ENCODE data around the gene ZNF366.
A peak's percentile ranks its signal among the peaks of the same experiment; 100 is the strongest.

The ZNF366 gene, protein sequence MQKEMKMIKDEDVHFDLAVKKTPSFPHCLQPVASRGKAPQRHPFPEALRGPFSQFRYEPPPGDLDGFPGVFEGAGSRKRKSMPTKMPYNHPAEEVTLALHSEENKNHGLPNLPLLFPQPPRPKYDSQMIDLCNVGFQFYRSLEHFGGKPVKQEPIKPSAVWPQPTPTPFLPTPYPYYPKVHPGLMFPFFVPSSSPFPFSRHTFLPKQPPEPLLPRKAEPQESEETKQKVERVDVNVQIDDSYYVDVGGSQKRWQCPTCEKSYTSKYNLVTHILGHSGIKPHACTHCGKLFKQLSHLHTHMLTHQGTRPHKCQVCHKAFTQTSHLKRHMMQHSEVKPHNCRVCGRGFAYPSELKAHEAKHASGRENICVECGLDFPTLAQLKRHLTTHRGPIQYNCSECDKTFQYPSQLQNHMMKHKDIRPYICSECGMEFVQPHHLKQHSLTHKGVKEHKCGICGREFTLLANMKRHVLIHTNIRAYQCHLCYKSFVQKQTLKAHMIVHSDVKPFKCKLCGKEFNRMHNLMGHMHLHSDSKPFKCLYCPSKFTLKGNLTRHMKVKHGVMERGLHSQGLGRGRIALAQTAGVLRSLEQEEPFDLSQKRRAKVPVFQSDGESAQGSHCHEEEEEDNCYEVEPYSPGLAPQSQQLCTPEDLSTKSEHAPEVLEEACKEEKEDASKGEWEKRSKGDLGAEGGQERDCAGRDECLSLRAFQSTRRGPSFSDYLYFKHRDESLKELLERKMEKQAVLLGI

DNA sequence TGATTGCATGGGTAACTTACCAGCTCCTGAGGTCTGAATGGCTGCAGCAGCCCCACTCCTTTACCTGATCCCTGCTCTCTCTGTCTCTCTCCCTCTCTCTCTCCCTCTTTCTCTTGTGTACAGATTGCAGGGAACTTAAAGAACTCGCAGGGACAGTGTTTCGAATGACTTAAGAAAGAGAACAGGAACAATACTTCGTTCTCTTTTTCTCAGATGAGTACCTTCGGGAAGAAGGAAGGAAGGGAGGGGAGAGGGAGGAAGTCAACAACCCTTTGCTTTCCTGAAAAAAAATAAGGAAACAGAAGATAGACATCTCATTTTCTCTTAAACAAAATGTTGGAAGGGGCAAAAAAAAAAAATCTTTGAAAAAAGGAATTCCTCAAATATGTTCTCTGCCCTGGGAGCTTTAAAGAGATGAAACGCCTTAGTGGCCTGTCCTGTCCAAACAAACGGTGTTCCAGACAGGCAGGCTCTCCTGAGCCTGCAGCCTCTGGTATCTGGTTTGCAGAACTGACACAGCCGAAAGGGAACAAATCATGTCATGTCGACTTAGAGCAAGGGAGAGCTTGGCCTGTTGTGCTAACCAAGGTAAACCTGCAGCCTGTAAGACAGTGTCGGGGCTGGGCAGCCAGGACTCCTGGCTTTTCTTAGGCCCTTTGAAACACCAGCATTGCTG, at the start of gene ZNF366:
Gene ZNF366, minus strand, starts transcription at position 180 of the 676 bp plus-strand sequence. CDS start 45,914 bp downstream, outside the sequence.
- peak; percentile 3 for DNase-seq

DNA sequence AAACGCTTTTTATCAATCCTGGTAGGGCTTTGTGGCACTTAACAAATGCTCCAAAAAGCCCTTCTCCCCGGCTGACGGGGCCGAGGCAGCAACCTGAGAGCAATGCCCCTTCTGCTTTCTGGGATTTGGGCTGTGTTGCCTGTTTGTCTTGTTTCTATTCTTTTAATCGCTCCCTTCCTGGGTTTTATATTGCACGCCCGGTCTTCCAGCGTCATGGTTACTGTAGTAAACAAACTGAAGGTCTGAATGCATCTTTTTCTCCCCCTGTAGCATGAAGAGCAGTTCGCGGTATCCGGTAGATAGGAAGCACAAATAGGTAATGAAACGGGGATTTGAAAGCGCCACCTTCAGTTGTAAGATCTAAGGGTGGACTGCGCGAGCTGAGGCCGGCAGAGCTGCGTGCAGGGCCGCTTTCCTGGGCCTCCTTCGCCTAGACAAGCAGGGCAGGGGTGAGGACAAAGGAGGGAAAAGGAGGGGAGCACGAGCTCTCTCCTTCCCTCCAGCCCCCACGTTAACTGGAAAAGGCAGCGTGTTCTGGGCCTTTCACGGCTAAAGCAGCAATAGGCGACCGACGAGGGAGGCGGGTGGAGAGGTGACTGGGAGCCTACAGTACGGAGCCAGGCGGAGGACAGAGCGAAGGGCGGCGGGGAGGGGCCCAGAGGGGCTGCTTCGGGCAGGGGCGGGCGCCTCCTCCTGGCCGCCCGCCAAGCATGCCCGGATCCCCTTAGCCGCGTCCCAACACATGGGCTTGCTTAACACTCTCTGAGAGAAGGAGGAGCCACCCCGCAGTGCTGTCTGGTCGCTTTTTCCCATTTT, 49.3 kb upstream of the ZNF366 start:
- DNase-seq: peak; percentile 37

DNA sequence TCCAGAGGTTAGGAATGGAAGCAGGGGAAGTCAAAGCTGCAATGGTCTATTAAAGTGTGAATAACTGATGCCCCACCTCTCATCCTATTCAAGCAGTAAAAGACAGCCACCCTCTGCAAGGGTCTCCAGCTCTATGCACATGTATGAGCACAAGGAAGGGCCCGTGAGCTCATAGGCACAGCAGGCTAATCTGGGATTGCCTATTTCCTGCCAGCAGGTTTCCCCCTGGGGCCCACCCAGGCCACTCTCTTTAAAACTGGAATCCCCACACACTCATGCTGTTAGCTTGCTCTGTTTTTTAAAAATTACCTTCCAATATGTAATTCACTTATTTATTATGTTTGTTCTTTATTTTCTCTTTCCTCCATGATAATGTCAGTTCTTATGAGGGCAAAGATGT, 48.7 kb upstream of the ZNF366 start:
- DNase-seq: no peak

DNA sequence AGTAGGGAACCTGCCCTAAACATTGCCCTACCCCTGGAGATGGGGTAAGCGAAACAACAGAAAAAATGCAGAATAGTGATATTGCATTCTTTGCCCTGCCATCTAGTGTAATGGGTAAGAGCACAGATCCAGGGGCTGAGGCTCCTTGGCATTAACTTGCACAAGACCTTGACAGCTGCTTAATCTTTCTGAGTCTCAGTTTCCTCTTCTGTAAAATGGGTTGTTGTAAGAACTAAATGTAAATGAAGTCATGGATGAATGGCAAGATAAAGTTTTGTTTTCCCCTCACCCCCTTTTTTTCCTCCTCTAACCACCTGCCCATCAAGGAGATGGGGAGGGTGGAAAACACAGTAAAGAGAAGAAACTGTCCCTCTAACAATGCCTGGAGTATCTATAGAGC, 47.7 kb upstream of the ZNF366 start:
- no peak for DNase-seq

DNA sequence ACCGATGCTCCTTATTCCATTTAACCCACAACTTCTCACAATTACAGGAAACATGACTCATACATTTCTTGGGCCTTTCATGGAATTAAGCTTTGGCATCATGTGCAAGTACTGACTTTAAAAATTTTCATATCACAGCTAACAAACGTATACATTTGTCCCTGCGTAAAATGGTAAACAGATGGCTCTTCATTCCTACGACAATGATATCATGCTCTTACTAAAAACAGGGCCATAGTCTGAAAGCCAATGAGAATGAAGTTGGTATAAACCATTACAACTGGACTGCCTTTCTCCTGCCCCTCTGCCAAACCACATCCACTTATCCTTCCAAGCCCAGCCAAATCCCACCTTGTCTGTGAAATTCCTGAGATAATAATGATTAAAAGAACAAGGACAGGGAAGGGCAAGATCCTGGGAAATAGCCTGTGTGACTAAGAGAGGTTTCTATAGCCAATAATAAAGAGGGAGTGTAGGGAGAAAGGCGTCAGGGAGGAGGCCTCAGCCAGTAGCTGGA, 44.9 kb upstream of the ZNF366 start:
- no peak for DNase-seq

DNA sequence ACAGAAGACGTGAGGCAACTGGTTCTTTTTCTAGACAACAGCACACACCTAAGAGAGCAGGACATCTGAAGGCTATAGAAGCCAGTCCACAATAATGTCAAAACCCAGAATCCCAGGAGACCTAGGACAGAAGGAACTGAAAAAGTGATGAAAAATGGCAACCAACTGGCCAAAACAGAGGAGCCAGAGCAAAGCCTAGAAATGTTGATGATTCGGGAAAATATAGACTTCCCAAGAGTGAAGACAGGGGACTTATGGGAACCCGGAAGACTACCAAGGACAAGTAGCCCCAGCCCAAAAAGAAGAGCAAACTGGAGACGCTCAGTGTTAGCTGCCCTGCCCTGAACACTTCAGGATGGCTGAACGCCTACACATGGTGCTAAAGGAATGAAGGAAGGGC, 43.4 kb upstream of the ZNF366 start:
- no peak for DNase-seq

DNA sequence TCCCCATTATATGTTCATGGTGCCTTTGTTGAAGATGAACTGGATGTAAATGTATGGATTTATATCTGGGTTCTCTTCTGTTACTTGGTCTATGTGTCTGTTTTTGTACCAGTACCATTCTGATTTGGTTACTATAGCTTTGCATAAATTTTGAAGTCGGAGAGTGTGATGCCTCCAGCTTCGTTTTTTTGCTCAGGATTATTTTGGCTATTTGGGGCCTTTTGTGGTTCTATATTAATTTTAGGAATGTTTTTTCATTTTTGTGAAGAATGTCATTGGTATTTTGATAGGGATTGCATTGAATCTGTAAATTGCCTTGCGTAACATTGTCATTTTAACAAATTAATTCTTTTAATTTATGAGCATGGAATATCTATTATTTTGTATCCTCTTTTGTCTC, 36.6 kb upstream of the ZNF366 start:
- no peak for DNase-seq

DNA sequence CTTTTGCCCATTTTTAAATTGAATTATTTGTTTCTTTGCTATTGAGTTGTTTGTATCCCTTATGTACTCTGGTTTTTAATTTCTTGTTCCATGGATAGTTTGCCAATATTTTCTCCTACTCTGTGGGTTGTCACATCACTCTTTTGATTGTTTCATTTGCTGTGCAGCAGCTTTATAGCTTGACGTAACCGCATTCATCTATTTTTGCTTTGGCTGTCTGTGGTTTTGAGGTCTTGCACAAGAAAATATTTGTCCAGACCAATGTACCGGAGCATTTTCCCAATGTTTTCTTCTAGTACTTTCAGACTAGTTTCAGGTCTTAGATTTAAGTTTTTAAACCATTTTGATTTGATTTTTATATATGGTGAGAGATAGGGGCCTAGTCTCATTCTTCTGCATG, 36.2 kb upstream of the ZNF366 start:
- no peak for DNase-seq

DNA sequence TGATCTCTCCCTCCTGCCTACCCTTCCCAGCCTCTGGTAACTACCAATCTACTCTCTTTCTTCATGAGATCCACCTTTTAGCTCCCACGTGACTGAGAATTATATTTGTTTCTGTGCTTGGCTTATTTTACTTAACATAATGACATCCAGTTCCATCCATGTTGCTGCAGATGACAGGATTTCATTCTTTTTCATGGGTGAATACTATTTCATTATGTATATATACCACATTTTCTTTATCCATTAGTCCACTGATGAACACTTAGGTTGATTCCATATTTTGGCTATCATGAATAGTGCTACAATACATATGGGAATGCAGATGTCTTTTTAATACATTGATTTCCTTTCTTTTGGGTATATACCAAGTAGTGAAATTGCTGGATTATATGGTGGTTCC, 35.5 kb upstream of the ZNF366 start:
- DNase-seq: no peak

DNA sequence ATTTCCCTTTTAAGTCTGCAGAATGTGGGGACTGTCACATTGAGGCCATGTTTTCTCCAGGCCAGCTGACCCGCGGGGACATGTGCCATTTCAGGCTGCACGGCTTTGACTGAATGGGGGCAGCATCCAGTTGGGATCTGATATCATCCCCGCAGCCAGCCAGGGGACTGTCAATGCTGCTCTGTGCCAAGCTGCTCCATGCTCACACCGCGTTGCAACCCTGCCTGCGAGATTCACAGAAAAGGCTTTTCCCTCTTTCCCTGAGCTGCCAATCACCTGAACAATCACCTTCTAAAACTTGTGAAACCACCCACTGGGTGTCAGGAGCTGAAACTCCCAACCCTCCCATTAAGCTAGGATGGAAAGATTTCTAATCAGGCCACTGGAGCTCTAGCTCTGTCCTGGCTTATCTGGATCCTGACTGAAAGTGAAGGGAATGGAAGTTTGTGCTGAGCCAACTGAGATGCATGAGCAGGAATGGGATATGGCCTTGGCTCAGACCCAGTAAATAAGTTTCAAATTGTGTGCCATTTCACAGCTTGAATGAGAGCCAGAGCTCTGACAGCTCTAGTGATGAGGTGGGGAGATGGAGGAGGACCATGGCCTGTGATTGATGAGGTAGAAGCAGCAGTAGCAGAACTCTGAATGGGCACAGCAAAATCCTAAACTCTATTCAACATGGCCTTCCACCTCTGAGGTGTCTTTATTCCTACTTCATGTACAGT, 34.5 kb upstream of the ZNF366 start:
- peak; percentile 32 for DNase-seq

DNA sequence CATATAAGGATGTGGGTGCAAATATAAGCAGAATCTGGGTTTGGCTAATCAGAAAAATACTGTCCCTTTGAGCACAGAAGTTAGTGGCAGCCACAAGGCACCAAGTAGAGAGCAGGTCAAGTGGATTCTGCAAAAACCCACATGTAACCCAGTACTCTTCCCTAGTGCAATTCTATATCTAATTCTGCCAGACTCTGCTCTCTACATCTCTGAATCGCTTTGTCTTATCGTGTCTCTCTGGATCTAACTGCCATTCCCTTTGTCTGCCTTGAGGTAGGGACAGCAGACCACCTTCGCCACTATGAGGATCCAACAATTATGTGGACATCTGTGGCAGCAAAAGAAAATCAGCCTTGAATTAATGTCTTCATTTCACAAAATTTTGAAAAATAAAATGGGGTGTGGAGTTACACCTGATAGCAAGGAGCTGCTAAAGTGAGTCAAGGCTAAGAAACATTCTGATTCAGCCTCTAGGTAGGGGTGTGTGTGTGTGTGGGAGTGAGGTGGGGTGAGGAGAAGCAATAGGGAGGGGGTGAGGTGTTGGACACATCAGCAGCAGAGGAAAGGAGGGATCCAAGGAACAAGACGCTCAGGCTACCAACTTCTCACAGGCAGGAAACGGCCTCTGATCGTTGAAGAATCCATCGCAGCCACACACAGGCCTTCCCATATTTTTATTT, 33.7 kb upstream of the ZNF366 start:
- no peak for DNase-seq

DNA sequence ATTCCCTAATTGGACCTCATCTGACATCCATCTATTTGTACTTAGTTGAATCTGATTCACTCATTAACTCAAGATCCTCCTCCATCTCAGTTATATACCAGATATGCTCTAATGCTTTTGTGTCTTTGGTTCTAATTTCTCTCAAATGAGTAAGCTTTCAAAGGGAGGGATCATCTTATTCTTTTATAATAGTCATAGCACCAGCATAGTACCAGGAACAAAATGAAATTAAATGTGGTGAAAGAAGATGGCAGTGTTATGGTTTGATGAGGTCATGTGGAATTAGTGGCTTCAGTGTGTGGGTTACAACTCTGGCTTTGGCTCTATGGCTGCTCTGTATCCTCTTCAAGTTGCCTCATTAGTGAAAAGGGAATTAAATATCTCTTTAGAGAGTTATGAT, 32.5 kb upstream of the ZNF366 start:
- no peak for DNase-seq

DNA sequence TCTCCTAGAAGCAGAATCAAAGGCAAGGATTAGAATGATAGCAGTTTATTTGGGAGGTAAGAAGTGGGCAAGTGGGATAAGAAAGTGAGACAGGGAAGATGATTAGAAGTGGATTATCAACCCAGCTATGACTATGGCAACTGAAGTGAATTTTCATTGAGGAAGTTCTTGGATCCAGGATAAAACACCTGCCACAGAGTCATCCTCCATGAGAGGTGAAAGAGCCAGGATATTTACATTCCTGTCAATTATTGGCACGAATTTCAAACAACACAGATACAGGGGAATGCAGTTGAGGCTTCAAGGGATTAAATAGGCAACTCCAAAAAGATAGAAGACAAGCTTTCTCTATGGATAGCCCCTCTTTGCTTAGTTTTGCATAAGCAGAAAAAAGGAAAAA, 31.8 kb upstream of the ZNF366 start:
- no peak for DNase-seq

DNA sequence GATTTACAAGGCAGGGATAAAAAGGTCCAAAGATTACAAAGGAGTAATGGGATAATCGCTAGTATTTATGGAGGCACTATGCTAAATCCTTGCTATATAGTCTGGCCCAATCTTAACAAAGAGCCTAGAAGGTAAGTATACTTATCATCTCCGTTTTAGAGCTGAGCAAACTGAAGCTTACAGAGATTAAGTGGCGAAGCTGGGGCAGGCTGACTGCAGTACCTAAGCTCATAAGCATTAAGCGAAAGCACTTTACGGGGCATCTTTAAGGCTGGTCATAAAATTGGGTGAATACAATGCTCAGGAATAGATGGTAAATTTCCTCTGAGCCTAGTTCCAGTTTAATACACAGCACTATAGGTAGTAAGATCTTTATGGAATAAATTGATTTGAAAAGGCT, 30.0 kb upstream of the ZNF366 start:
- no peak for DNase-seq

DNA sequence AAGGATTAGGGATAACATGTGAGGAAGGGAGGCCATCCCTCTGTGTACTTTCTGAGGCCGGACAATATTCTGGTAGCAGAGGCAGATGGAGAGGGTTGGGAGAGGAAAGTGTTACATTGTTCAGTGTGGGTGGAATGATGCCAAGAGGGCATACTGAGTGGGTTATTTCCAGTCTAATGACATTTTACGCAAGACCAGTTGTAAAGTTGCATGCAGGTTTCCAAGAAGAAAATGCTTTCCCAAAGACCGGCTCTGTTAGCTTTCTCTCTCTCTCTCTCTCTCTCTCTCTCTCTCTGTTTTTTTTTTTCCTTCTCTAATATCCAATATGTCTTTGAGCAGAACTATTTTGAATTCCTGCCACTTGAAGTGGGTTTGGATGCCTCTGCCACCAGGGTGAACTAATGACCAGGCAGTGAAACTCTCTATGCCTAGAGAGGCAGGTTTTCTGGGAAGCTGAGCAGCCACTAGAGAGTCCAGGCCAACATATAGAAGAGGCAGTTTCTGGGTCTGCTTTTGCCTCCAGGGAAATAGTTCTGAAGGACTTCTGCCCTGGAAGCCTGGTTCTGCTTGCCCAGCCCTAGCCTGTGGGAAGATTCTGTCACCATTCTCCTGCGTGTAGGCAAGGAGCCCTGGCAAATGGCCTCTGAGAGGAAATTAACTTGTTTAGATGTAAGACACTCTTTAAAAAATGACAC, 24.4 kb upstream of the ZNF366 start:
- DNase-seq: peak; percentile 0

DNA sequence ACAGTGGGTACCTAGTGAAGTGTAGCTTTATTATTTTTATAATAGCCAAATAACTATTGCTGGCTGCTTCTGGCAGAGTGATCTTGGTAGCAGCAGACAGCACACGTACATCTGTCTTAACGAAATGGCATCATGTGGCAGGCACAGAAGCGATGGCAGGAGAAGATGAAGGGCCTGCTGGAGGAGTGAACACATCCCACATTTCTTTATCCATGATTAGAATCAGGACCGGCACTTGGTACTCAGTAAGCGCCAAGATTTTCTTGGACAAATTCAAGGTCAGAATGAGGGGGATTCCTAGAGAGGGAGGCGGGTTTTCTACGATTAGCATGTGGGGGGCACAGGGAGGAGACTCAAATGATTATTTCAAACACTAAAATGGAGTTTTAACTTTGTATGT, 23.0 kb upstream of the ZNF366 start:
- no peak for DNase-seq

DNA sequence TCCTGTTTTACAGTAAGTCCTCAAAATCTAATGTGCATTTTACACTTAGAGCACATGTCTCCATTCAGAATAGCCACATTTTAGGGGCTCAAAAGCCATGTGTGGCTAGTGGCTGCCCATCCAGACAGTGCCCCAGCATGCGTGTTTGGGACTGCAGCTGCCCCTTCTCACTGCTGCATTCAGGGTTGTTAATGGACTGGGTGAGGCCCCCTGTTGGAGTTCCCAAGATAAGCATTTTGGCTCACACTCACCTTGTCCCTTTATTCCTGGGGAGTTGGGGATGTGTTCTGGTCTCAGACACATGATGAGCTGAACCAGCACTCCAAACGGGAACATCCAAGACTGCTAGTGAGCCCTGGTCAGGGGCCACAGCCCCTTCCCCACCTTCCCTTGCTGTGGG, 22.2 kb upstream of the ZNF366 start:
- no peak for DNase-seq

DNA sequence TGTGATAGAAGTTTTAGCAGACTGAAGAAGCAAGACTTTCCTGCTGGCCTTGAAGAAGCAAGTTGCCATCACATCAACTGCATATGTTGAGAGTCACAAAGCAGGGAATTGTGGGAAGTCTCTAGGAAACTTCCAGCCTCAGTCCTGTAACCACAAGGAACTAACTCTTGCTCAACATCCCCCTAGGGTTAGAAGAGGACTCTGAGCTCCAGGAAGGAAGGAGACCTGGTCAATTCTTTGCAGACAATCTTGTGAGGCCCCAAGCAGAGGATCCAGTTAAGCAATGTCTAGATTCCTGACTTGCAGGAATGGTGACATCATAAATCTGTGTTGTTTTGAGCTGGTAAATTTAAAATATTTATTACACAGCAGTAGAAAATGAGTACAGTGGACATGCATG, 18.6 kb upstream of the ZNF366 start:
- DNase-seq: no peak

DNA sequence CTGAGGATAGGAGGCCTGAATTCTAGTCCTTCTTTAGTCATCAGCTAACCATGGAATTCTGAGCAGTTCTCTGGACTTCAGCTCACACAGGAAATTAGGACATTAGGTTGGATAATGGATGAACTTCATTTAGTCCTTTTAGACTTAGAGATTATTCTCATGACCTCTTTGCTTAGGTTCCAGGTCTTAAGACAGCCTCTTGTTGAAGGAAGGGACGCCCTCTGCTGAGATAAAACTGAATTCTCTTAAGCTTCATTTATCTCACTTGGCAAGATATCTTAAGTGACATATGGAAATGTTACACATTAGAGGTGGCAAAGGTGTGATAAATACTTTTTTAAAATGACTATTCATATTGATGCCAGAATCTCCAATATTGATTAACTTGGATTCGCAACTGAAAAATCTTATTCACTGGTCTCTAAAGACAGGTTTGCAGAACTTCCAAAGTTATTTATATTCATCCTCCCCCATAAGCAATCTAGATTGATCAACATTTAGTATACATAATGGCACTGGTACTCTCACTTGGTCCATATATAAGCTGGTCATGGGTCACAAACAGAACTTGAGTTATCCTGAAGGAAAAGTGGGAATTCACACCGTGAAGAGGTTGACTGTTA, 16.9 kb upstream of the ZNF366 start:
- peak; percentile 41 for DNase-seq

DNA sequence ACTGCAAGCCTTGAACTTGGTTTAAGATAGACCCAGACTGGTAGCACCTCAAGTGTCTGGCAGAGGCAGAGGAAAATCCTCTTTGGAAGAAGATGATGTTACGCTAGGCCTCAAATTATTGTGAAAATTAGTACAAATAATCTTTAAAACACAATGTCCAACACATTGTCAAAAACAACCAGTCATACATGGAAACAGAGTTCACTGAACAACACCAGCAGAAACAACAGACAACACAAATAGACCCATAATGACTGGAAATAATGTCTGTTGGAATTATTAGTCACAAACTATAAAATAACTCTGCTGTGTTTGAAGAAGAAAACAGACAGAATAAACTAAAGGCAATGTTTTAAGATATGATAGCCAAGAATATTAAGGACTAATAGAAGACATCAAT, 15.4 kb upstream of the ZNF366 start:
- no peak for DNase-seq
